Mesenchymal stem cell (in vitro differentiated cells and primary cell): ENCODE results near the gene COG4.
"Not testable (repeated sequence)": the region's sequence is repeated elsewhere in the genome, so short reads cannot be mapped to it uniquely, and the experiment has no call there.

Experiments used
- DNase-seq: peaks from one replicate; pipeline ENCODE4 v3.0.0-alpha.2; 2013
- H2AFZ ChIP-seq: one replicate; pipeline ENCODE4 v1.6.1; 2013; ENCODE audit warnings: low read depth, mild to moderate bottlenecking, control low read depth, inconsistent platforms, low read length, moderate library complexity
- H2AK5ac ChIP-seq: 2 replicates; pipeline ENCODE4 v1.6.1; 2013; ENCODE audit warnings: low read length, moderate library complexity, mild to moderate bottlenecking, inconsistent platforms; ENCODE audit not compliant: severe bottlenecking
- H2BK120ac ChIP-seq: one replicate; pipeline ENCODE4 v1.6.1; 2013; ENCODE audit warnings: low read depth, mild to moderate bottlenecking, inconsistent platforms, low read length, moderate library complexity
- H2BK12ac ChIP-seq, 2 experiments: one replicate each; pipeline ENCODE4 v1.6.1; 2013; ENCODE audit warnings: inconsistent platforms in 2 of 2, low read length in 2 of 2, mild to moderate bottlenecking in 2 of 2, moderate library complexity in 2 of 2, control low read depth in 1 of 2
- H2BK15ac ChIP-seq: one replicate; pipeline ENCODE4 v1.6.1; 2013; ENCODE audit warnings: mild to moderate bottlenecking, low read depth, inconsistent platforms; ENCODE audit not compliant: poor library complexity, severe bottlenecking
- H2BK5ac ChIP-seq: 2 replicates; pipeline ENCODE4 v1.6.1; 2013; ENCODE audit warnings: low read depth, mild to moderate bottlenecking, low read length, control low read depth, inconsistent platforms; ENCODE audit not compliant: poor library complexity, severe bottlenecking
- H3K14ac ChIP-seq, 2 experiments: one replicate each; pipeline ENCODE4 v1.6.1; 2013; ENCODE audit warnings: inconsistent platforms in 2 of 2, low read length in 2 of 2, control low read depth in 1 of 2, mild to moderate bottlenecking in 1 of 2, moderate library complexity in 1 of 2
- H3K18ac ChIP-seq, 2 experiments: one replicate each; pipeline ENCODE4 v1.6.1; 2013; ENCODE audit warnings: inconsistent platforms in 2 of 2, low read length in 2 of 2, control low read depth in 1 of 2, low read depth in 1 of 2, mild to moderate bottlenecking in 1 of 2
- H3K23ac ChIP-seq, 2 experiments: one replicate each; pipeline ENCODE4 v1.6.1; 2013; ENCODE audit warnings: inconsistent platforms in 2 of 2, low read length in 2 of 2, mild to moderate bottlenecking in 2 of 2, moderate library complexity in 2 of 2, control low read depth in 1 of 2
- H3K27ac ChIP-seq: 2 replicates; pipeline ENCODE4 v1.5.1; 2013; ENCODE audit warnings: mild to moderate bottlenecking, moderate library complexity, low read length, control low read depth, inconsistent platforms; ENCODE audit not compliant: poor library complexity, severe bottlenecking
- H3K27me3 ChIP-seq, 2 experiments: 2 replicates each; pipeline versions ENCODE4 v1.6.1 to v1.7.0; 2013; ENCODE audit warnings: low read length in 2 of 2, mild to moderate bottlenecking in 2 of 2, moderate library complexity in 2 of 2, control low read depth in 1 of 2, inconsistent platforms in 1 of 2; ENCODE audit not compliant: control insufficient read depth in 1 of 2, insufficient read depth in 1 of 2
- H3K36me3 ChIP-seq, 2 experiments: 2 replicates each; pipeline versions ENCODE4 v1.6.1 to v1.7.0; 2013; ENCODE audit warnings: low read length in 2 of 2, control low read depth in 1 of 2, inconsistent platforms in 1 of 2, low read depth in 1 of 2, mild to moderate bottlenecking in 1 of 2; ENCODE audit not compliant: insufficient read depth in 2 of 2, control insufficient read depth in 1 of 2
- H3K4ac ChIP-seq, 2 experiments: one replicate each; pipeline ENCODE4 v1.6.1; 2013; ENCODE audit warnings: inconsistent platforms in 2 of 2, low read length in 2 of 2, mild to moderate bottlenecking in 2 of 2, moderate library complexity in 2 of 2, control low read depth in 1 of 2, low read depth in 1 of 2
- H3K4me1 ChIP-seq: 2 replicates; pipeline ENCODE4 v1.6.1; 2013; ENCODE audit warnings: low read depth, low read length, control low read depth; ENCODE audit not compliant: control insufficient read depth, insufficient read depth
- H3K4me2 ChIP-seq: 2 replicates; pipeline ENCODE4 v1.6.1; 2013; ENCODE audit warnings: low read length, mild to moderate bottlenecking, inconsistent platforms; ENCODE audit not compliant: poor library complexity, severe bottlenecking
- H3K4me3 ChIP-seq, 2 experiments: 2 replicates each; pipeline versions ENCODE4 v1.5.1 to v1.7.0; 2013; ENCODE audit warnings: low read length in 2 of 2, mild to moderate bottlenecking in 2 of 2, control low read depth in 1 of 2, low read depth in 1 of 2; ENCODE audit not compliant: insufficient read depth in 1 of 2
- H3K79me1 ChIP-seq: replicated peaks from 2 replicates; pipeline ENCODE4 v1.6.1; 2013; ENCODE audit warnings: mild to moderate bottlenecking, control low read depth, low read length, inconsistent platforms; ENCODE audit not compliant: poor library complexity, severe bottlenecking
- H3K9ac ChIP-seq: 2 replicates; pipeline ENCODE4 v1.7.0; 2013; ENCODE audit warnings: mild to moderate bottlenecking, low read length, moderate library complexity
- H3K9me3 ChIP-seq: 2 replicates; pipeline ENCODE4 v1.7.0; 2013; ENCODE audit warnings: mild to moderate bottlenecking, low read length; ENCODE audit not compliant: control insufficient read depth
- H4K8ac ChIP-seq: one replicate; pipeline ENCODE4 v1.6.1; 2013; ENCODE audit warnings: inconsistent platforms, mild to moderate bottlenecking, low read length, moderate library complexity
- H4K91ac ChIP-seq: one replicate; pipeline ENCODE4 v1.6.1; 2013; ENCODE audit warnings: mild to moderate bottlenecking, low read length, inconsistent platforms
- WGBS: methylation state at CpG from one replicate; pipeline ENCODE4 v1.1.7; 2013; ENCODE audit warnings: mixed read lengths; 5-methylcytosine and 5-hydroxymethylcytosine counted together

Gene COG4

GRCh38 chr16:70453117-70453891, 70.0 kb downstream of the COG4 start:
- no peak for DNase-seq
- H3K14ac ChIP-seq: no peak overlapping the region
- peak overlapping the region in 1 of 2 experiments; percentile 86 for H3K4me3 ChIP-seq
- peak overlapping the region; percentile 59 for H4K8ac ChIP-seq
- H3K36me3 ChIP-seq: no peaks in the 10 kb centered on the region
- peaks cover 11% of the 10 kb centered on the region for H3K79me1 ChIP-seq
- no peak overlapping the region for H2AFZ ChIP-seq
- no peak overlapping the region for H3K18ac ChIP-seq
- H2AK5ac ChIP-seq: no peak overlapping the region
- no peak overlapping the region for H2BK15ac ChIP-seq
- no peak overlapping the region for H2BK120ac ChIP-seq
- 90% methylated on average over 11 of the region's 11 CpGs for WGBS
- H3K23ac ChIP-seq: no peak overlapping the region
- no peak overlapping the region for H2BK5ac ChIP-seq
- H3K9me3 ChIP-seq: no peaks in the 10 kb centered on the region
- H3K4ac ChIP-seq: peak overlapping the region in 1 of 2 experiments; percentile 73
- H3K9ac ChIP-seq: peak overlapping the region; percentile 97
- H3K27ac ChIP-seq: peak overlapping the region; percentile 93
- H2BK12ac ChIP-seq: peak overlapping the region in 1 of 2 experiments; percentile 47
- peaks cover 2% of the 10 kb centered on the region for H3K4me1 ChIP-seq
- H4K91ac ChIP-seq: no peak overlapping the region
- no peaks in the 10 kb centered on the region for H3K27me3 ChIP-seq
- peak overlapping the region; percentile 91 for H3K4me2 ChIP-seq

- not testable (repeated sequence) for DNase-seq, H3K18ac ChIP-seq, H3K9me3 ChIP-seq, H3K4me2 ChIP-seq, H3K14ac ChIP-seq, H4K91ac ChIP-seq, H3K36me3 ChIP-seq, H2BK15ac ChIP-seq, H4K8ac ChIP-seq, H3K27me3 ChIP-seq, H2BK120ac ChIP-seq, H2AFZ ChIP-seq, H3K23ac ChIP-seq, H3K27ac ChIP-seq, H3K4ac ChIP-seq, H3K9ac ChIP-seq, H2AK5ac ChIP-seq, H2BK5ac ChIP-seq, H3K4me1 ChIP-seq, H2BK12ac ChIP-seq
- Histone ChIP-seq H3K79me1 (peaks cover 10% of the 10 kb centered on the region), H3K4me3 (peak overlapping the region in 1 of 2 experiments; percentile 55)
- WGBS: 99% methylated on average over 20 of the region's 25 CpGs
Measured at GRCh38 chr16:70451004-70451340, 72.4 kb downstream of the COG4 start.

GRCh38 chr16:70450142-70451003, 73.0 kb downstream of the COG4 start:
- 97% methylated on average over 33 of the region's 37 CpGs for WGBS
- not testable (repeated sequence) for H3K18ac ChIP-seq, H2BK5ac ChIP-seq, H3K27me3 ChIP-seq, H2BK120ac ChIP-seq, H3K4ac ChIP-seq, H3K4me2 ChIP-seq, H3K36me3 ChIP-seq, H3K9ac ChIP-seq, H2BK12ac ChIP-seq, H3K4me1 ChIP-seq, H4K91ac ChIP-seq, H3K9me3 ChIP-seq, H4K8ac ChIP-seq, H3K23ac ChIP-seq, DNase-seq, H2BK15ac ChIP-seq, H3K79me1 ChIP-seq, H3K27ac ChIP-seq, H2AFZ ChIP-seq, H2AK5ac ChIP-seq
- H3K4me3 ChIP-seq: peak overlapping the region in 1 of 2 experiments; percentile 55
- peak overlapping the region in 1 of 2 experiments; percentile 20 for H3K14ac ChIP-seq

- Histone ChIP-seq H3K4ac (no peak overlapping the region), H3K27ac (no peak overlapping the region), H2BK120ac (no peak overlapping the region), H3K9me3 (no peaks in the 10 kb centered on the region), H2AK5ac (no peak overlapping the region), H3K4me2 (no peak overlapping the region), H3K9ac (no peak overlapping the region), H4K8ac (no peak overlapping the region), H4K91ac (no peak overlapping the region), H2AFZ (no peak overlapping the region), H2BK15ac (no peak overlapping the region), H3K36me3 (no peaks in the 10 kb centered on the region), H3K79me1 (no peaks in the 10 kb centered on the region), H3K18ac (no peak overlapping the region), H3K23ac (no peak overlapping the region), H2BK12ac (no peak overlapping the region), H3K14ac (no peak overlapping the region), H3K4me3 (no peak overlapping the region), H3K27me3 (no peaks in the 10 kb centered on the region), H2BK5ac (no peak overlapping the region), H3K4me1 (no peaks in the 10 kb centered on the region)
- 97% methylated on average over 6 of the region's 6 CpGs for WGBS
- no peak for DNase-seq
Measured at GRCh38 chr16:70448075-70448474, 75.3 kb downstream of the COG4 start.
